Thoracic aorta (tissue), 2 donors: ENCODE measurements around the gene UVSSA. TPM values are rescaled to one million over a fixed set of nuclear protein-coding genes. Genes with fewer than 3 reads are reported as not detected.

Source experiments
- ATAC-seq: fragments of 150-250 bp; one replicate; pipeline ENCODE4 v1.8.0; 2017; ENCODE audit warnings: low read depth; ENCODE audit not compliant: insufficient number of reproducible peaks, low FRiP score
- DNase-seq: peaks from one replicate; pipeline ENCODE4 v3.0.0-alpha.2; 2020; ENCODE audit warnings: low spot score
- H3K27ac ChIP-seq, 2 donors: fragments of 200-600 bp; sonication (generic); 1 replicate in 1 of 2; 2 replicates in 1 of 2; pipeline ENCODE4 v1.5.1; 2016; ENCODE audit warnings: mild to moderate bottlenecking in 2 of 2, moderate library complexity in 2 of 2
- H3K27me3 ChIP-seq: fragments of 200-600 bp; sonication (generic); replicated peaks from 2 replicates; pipeline ENCODE4 v1.6.0; 2016; ENCODE audit warnings: mild to moderate bottlenecking; ENCODE audit not compliant: insufficient read depth
- H3K36me3 ChIP-seq: fragments of 200-600 bp; sonication (generic); one replicate; pipeline ENCODE4 v1.5.1; 2016
- H3K4me1 ChIP-seq, 2 donors: fragments of 200-600 bp; sonication (generic); 1 replicate in 1 of 2; 2 replicates in 1 of 2; pipeline versions ENCODE4 v1.5.1 to v1.6.0; 2016; ENCODE audit warnings: low read depth in 2 of 2, mild to moderate bottlenecking in 1 of 2; ENCODE audit not compliant: control insufficient read depth in 1 of 2
- H3K4me3 ChIP-seq: fragments of 200-600 bp; sonication (generic); 2 replicates; pipeline ENCODE4 v1.5.1; 2016; ENCODE audit warnings: mild to moderate bottlenecking
- H3K9me3 ChIP-seq: fragments of 200-600 bp; sonication (generic); 2 replicates; pipeline ENCODE4 v1.5.1; 2016
- CTCF ChIP-seq: fragments of 200-600 bp; sonication (generic); IDR thresholded peaks from one replicate; pipeline ENCODE4 v1.5.1; 2019; ENCODE audit warnings: antibody characterized with exemption
- total RNA-seq, 2 donors: library from RNA; depleted of rRNA; stranded (reverse); fragments of >200 nt; gene quantifications; one replicate each; pipeline versions ENCODE4 v1.1.0 to v1.2.3, GENCODE V29; 2016

Gene UVSSA
- total RNA-seq, 2 donors from 2014 or later = 23.3 to 29.0 TPM

GRCh38 chr4:1317177-1318045, 29.6 kb upstream of the UVSSA start:
- peaks cover 74% of the 10 kb centered on the region for H3K36me3 ChIP-seq
- DNase-seq (no peak), ATAC-seq (no peak)
- no peaks in the 10 kb centered on the region for H3K9me3 ChIP-seq
- H3K4me1 ChIP-seq = peaks cover 0 to under 1% of the 10 kb centered on the region in 2 donors
- no peak for TF ChIP-seq CTCF
- no peak overlapping the region for H3K27ac ChIP-seq
- no peaks in the 10 kb centered on the region for H3K27me3 ChIP-seq
- H3K4me3 ChIP-seq = no peak overlapping the region

GRCh38 chr4:1318046-1318375, 29.0 kb upstream of the UVSSA start:
- peaks cover 0 to 7% of the 10 kb centered on the region in 2 donors for H3K4me1 ChIP-seq
- ATAC-seq = no peak
- TF ChIP-seq CTCF = no peak
- H3K9me3 ChIP-seq = no peaks in the 10 kb centered on the region
- H3K27me3 ChIP-seq = no peaks in the 10 kb centered on the region
- H3K36me3 ChIP-seq = peaks cover 68% of the 10 kb centered on the region
- no peak for DNase-seq
- H3K4me3 ChIP-seq = no peak overlapping the region
- H3K27ac ChIP-seq = no peak overlapping the region

- DNase-seq (no peak), ATAC-seq (no peak)
- Histone ChIP-seq H3K4me1 (peaks cover 2 to 13% of the 10 kb centered on the region in 2 donors), H3K4me3 (no peak overlapping the region), H3K9me3 (no peaks in the 10 kb centered on the region), H3K27ac (no peak overlapping the region), H3K27me3 (no peaks in the 10 kb centered on the region), H3K36me3 (peaks cover 61% of the 10 kb centered on the region)
- TF ChIP-seq CTCF = no peak
Measured at GRCh38 chr4:1318488-1319213, 28.4 kb upstream of the UVSSA start.

GRCh38 chr4:1321486-1321885, 25.5 kb upstream of the UVSSA start:
- Histone ChIP-seq H3K36me3 (peaks cover 46% of the 10 kb centered on the region), H3K27me3 (no peaks in the 10 kb centered on the region), H3K9me3 (no peaks in the 10 kb centered on the region), H3K27ac (no peak overlapping the region), H3K4me3 (no peak overlapping the region), H3K4me1 (peaks cover 2 to 20% of the 10 kb centered on the region in 2 donors)
- no peak for TF ChIP-seq CTCF
- DNase-seq = no peak
- ATAC-seq = no peak

GRCh38 chr4:1321946-1322650, 24.9 kb upstream of the UVSSA start:
- no peak for TF ChIP-seq CTCF
- DNase-seq (no peak), ATAC-seq (no peak)
- Histone ChIP-seq H3K36me3 (peaks cover 49% of the 10 kb centered on the region), H3K4me3 (no peak overlapping the region), H3K4me1 (peaks cover 2 to 20% of the 10 kb centered on the region in 2 donors), H3K27ac (no peak overlapping the region), H3K27me3 (no peaks in the 10 kb centered on the region), H3K9me3 (no peaks in the 10 kb centered on the region)
